GM12878 (cell line): ENCODE measurements around the gene C2. TPM values are rescaled to one million over a fixed set of nuclear protein-coding genes. Genes with fewer than 3 reads are reported as not detected.
"Not testable (repeated sequence)": the region's sequence is repeated elsewhere in the genome, so short reads cannot be mapped to it uniquely, and the experiment has no call there.

ENCODE experiments used
- ATAC-seq: fragments of 200-7000 bp; cut with Tn5 transposase; 3 replicates; pipeline ENCODE4 v1.9.1; 2020; ENCODE audit warnings: mild to moderate bottlenecking, moderate library complexity
- BruUV-seq: library from RNA; stranded (reverse); fragments of 400-500 nt; replicated peaks from 2 replicates; lab custom pipeline; 2021; lab: Mats Ljungman, UMichigan
- CTCF ChIA-PET: fragments of 300-600 bp; sonication (Branson Sonifier 250); formaldehyde crosslinking; extraction: SDS; loops from one replicate; lab custom pipeline; 2021; ENCODE audit warnings: inconsistent platforms; lab: Yijun Ruan, JAX
- POLR2A ChIA-PET: fragments of 350-600 bp; formaldehyde crosslinking; extraction: SDS; loops from one replicate; lab custom pipeline; 2021; ENCODE audit warnings: inconsistent platforms; lab: Charles Lee
- RAD21 ChIA-PET: fragments of 300-600 bp; sonication (Branson Sonifier 250); formaldehyde crosslinking; loops from one replicate; lab custom pipeline; 2023; ENCODE audit warnings: antibody characterized with exemption; ENCODE audit not compliant: unreplicated experiment; lab: Charles Lee
- SMC1A ChIA-PET: fragments of 300-600 bp; sonication (Branson Sonifier 250); formaldehyde crosslinking; loops from one replicate; lab custom pipeline; 2023; ENCODE audit not compliant: unreplicated experiment, uncharacterized antibody; lab: Charles Lee
- DNase-seq: peaks from one replicate; pipeline ENCODE4 v3.0.0-alpha.2; 2011; ENCODE audit warnings: low read depth, low spot score
- FAIRE-seq: peaks from 3 replicates; lab custom pipeline; 2011; peaks lifted over from hg19 to GRCh38; lab: Jason Lieb, UNC
- H2AFZ ChIP-seq: 2 replicates; pipeline ENCODE4 v1.6.0; 2011; ENCODE audit warnings: low read depth, low read length, control low read depth; ENCODE audit not compliant: control insufficient read depth
- H3K27ac ChIP-seq: 2 replicates; pipeline ENCODE4 v1.5.1; 2011; ENCODE audit warnings: control low read depth; ENCODE audit not compliant: control insufficient read depth, insufficient read depth
- H3K27me3 ChIP-seq, 2 experiments: replicated peaks in 1 of 2; 2 replicates each; pipeline versions ENCODE4 v1.6.0 to v1.6.1; 2011; ENCODE audit warnings: low read length in 1 of 2; ENCODE audit not compliant: control insufficient read depth in 2 of 2, insufficient read depth in 2 of 2
- H3K36me3 ChIP-seq, 2 experiments: 2 replicates each; pipeline ENCODE4 v1.5.1; 2011; ENCODE audit warnings: low read length in 1 of 2; ENCODE audit not compliant: control insufficient read depth in 2 of 2, insufficient read depth in 2 of 2
- H3K4me1 ChIP-seq: 2 replicates; pipeline ENCODE4 v1.6.1; 2011; ENCODE audit warnings: mild to moderate bottlenecking, low read length, moderate library complexity, mixed read lengths; ENCODE audit not compliant: control insufficient read depth, insufficient read depth
- H3K4me2 ChIP-seq: 2 replicates; pipeline ENCODE4 v1.6.0; 2011; ENCODE audit warnings: control low read depth; ENCODE audit not compliant: control insufficient read depth, insufficient read depth
- H3K4me3 ChIP-seq: fragments of 200-600 bp; sonication (generic); 2 replicates; pipeline ENCODE4 v1.5.1; 2016
- H3K79me2 ChIP-seq: 2 replicates; pipeline ENCODE4 v1.6.0; 2011; ENCODE audit warnings: low read length; ENCODE audit not compliant: control insufficient read depth, insufficient read depth
- H3K9ac ChIP-seq: 2 replicates; pipeline ENCODE4 v1.8.0; 2011; ENCODE audit warnings: low read length, control low read depth, mixed read lengths; ENCODE audit not compliant: control insufficient read depth, insufficient read depth
- H3K9me3 ChIP-seq: replicated peaks from 3 replicates; pipeline ENCODE4 v1.5.1; 2011; ENCODE audit warnings: mild to moderate bottlenecking, low read length; ENCODE audit not compliant: control insufficient read depth, insufficient read depth
- H4K20me1 ChIP-seq: 2 replicates; pipeline ENCODE4 v1.6.0; 2011; ENCODE audit not compliant: control insufficient read depth, insufficient read depth
- ATF7 ChIP-seq: fragments of 450-650 bp; IDR thresholded peaks from 2 replicates; pipeline ENCODE4 v1.6.1; 2016; ENCODE audit warnings: low read depth, mild to moderate bottlenecking
- BCL11A ChIP-seq: IDR thresholded peaks from 2 replicates; pipeline ENCODE4 v1.6.1; 2011; ENCODE audit warnings: low read depth, low read length
- POLR2A ChIP-seq: IDR thresholded peaks from 2 replicates; pipeline ENCODE4 v1.6.1; 2011; ENCODE audit warnings: low read depth, mild to moderate bottlenecking, low read length
- REST ChIP-seq: IDR thresholded peaks from 2 replicates; pipeline ENCODE4 v1.6.1; 2012; ENCODE audit warnings: mild to moderate bottlenecking, low read depth, low read length
- ZNF207 ChIP-seq: fragments of 450-650 bp; IDR thresholded peaks from 2 replicates; pipeline ENCODE4 v1.6.1; 2014; ENCODE audit warnings: antibody characterized with exemption, mild to moderate bottlenecking, borderline replicate concordance
- WGBS: methylation state at CpG from one replicate; pipeline ENCODE4 v1.1.6; 2016; ENCODE audit warnings: low lambda C conversion rate; ENCODE audit not compliant: insufficient replicate concordance, insufficient coverage; ENCODE audit errors: missing lambda C conversion rate; 5-methylcytosine and 5-hydroxymethylcytosine counted together
- in situ Hi-C: fragments of 300-500 bp; cut with MboI; formaldehyde crosslinking; loops from 9 replicates; pipeline ENCODE4 v1.14.3; 2018; ENCODE audit warnings: mixed read lengths
- intact Hi-C: fragments of 100-400 bp; cut with micrococcal nuclease; formaldehyde crosslinking; loops from one replicate; pipeline ENCODE4 v1.14.2; 2022; ENCODE audit not compliant: unreplicated experiment
- polyA plus RNA-seq, 11 experiments: library from polyadenylated mRNA; depleted of rRNA in 4 of 11; unstranded in 6 of 11; stranded (reverse) in 5 of 11; fragments of >200 nt; fragmentation: Nextera tagmentation in 4 of 11; fragmentation: Illumina TruSeq in 1 of 11; extraction: Ambion mirVana in 4 of 11; extraction: Trizol in 1 of 11; gene quantifications; 1 replicate in 1 of 11; 2 replicates in 10 of 11; pipeline versions ENCODE4 v1.2.1 to v1.2.3, GENCODE V29; 2011 to 2016; ENCODE audit warnings: inconsistent platforms in 2 of 11, missing spikeins in 2 of 11, low read depth in 1 of 11
- total RNA-seq, 4 experiments: library from RNA; depleted of rRNA in 3 of 4; stranded (reverse); fragments of >200 nt in 3 of 4; fragmentation: Illumina TruSeq in 1 of 4; extraction: Trizol in 1 of 4; gene quantifications; 2 replicates each; pipeline versions ENCODE4 v1.2.1 to v1.2.3, GENCODE V29; 2013 to 2021

The C2 gene
- total and polyA plus RNA-seq, 10 of the 15 experiments (the other 5 are each of a cell fraction or from before 2014, with no cell fraction given), result 0.06 to 0.97 (median 0.21) TPM; not detected in 5

DNA sequence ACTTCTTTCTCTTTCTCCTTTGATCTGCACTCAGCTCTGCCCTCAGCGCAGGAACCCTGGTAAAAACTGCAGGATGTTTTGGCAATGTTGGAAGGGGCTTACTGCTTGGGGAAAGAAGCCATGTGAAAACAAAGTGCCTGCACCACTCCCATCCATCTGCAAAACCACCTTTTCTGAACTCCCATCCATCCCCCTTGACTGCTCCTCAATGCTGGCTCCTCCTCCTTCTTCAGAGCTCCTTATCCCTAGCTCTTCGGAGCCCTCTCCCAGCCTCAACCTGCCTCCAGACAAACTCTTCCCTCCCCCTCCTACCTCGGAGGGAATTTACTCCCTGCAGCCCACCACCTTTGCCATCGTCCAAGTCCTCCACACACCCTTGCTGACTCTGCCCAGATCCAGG is 21.4 kb upstream of the C2 start:
- H3K27me3 ChIP-seq, result no peaks in the 10 kb centered on the region
- intact Hi-C loops (loop anchor here (10.0 kb wide), 1 partner anchor 361 kb away; the partner anchor contains the start of genes ATP6V1G2, DDX39B and NFKBIL1), in situ Hi-C loops (no loop called here)
- ChIA-PET POLR2A (no interaction called here), SMC1A (no interaction called here)
- no peak for ATAC-seq
- no peak for DNase-seq
- no peak overlapping the region for H3K4me2 ChIP-seq
- no peak overlapping the region for H3K9ac ChIP-seq
- BruUV-seq, result no TSS peak
- H3K4me3 ChIP-seq, result no peak overlapping the region
- TF ChIP-seq REST (no peak), ATF7 (no peak), ZNF207 (no peak), POLR2A (no peak), BCL11A (no peak)
- TF ChIP-seq, all 136 proteins: peak for 0
- Histone ChIP-seq H2AFZ (no peak overlapping the region), H3K27ac (no peak overlapping the region), H3K79me2 (no peaks in the 10 kb centered on the region; the same call in 1 of the 2 replicates), H3K4me1 (peaks cover 24% of the 10 kb centered on the region), H3K36me3 (no peaks in the 10 kb centered on the region), H4K20me1 (no peaks in the 10 kb centered on the region), H3K9me3 (no peaks in the 10 kb centered on the region)
- no peak for FAIRE-seq
- CTCF ChIA-PET, result no interaction called here
- RAD21 ChIA-PET, result no interaction called here
- 42% methylated on average over 4 of the region's 4 CpGs for WGBS

- H3K36me3 ChIP-seq, ATAC-seq, H3K27ac ChIP-seq, FAIRE-seq, BruUV-seq, H3K4me3 ChIP-seq, in situ Hi-C loops, DNase-seq, H3K79me2 ChIP-seq, H3K27me3 ChIP-seq, H2AFZ ChIP-seq, H3K9me3 ChIP-seq, H3K9ac ChIP-seq, H3K4me2 ChIP-seq, H4K20me1 ChIP-seq: not testable (repeated sequence)
- peaks cover 25% of the 10 kb centered on the region for H3K4me1 ChIP-seq
- intact Hi-C loops, result loop anchor here (10.0 kb wide), 1 partner anchor 362 kb away; the partner anchor contains the start of genes ATP6V1G2, DDX39B and NFKBIL1
- WGBS, result 60% methylated on average over 8 of the region's 8 CpGs
- ChIA-PET POLR2A (interaction anchor here (0.6 to 0.9 kb wide), 3 partner anchors 9 to 308 kb away, joined by 3 to 5 read pairs (median 3); partner anchors contain the start of gene EHMT2), SMC1A (interaction anchor here (0.6 to 1.0 kb wide), 2 partner anchors 15 to 1039 kb away, joined by 3 read pairs; no protein-coding TSS in a partner anchor), RAD21 (interaction anchor here (0.6 to 0.7 kb wide), 2 partner anchors 65 to 309 kb away, joined by 3 read pairs; partner anchors contain the start of gene DXO), CTCF (interaction anchor here (1.5 kb wide), 1 partner anchor 16 kb away, joined by 3 read pairs; no protein-coding TSS in a partner anchor)
Observed at GRCh38 chr6:31906727-31907126, 20.8 kb upstream of the C2 start.
